A673 (cell line): ENCODE data around the gene CDC42BPB.

Source experiments
- EZH2 ChIP-seq: fragments of 200-600 bp; sonication (generic); IDR thresholded peaks from 2 replicates; pipeline ENCODE4 v1.6.1; 2017; ENCODE audit warnings: borderline replicate concordance, low read depth, mild to moderate bottlenecking, mixed read lengths, antibody characterized with exemption, low read length; ENCODE audit not compliant: poor library complexity, severe bottlenecking
- TF ChIP-seq, protein P1 (sequence below): fragments of 300-800, 200-600 bp; sonication (generic); conservative IDR thresholded peaks from 2 replicates; pipeline ENCODE4 v1.5.1; 2017; ENCODE audit warnings: low read depth, mild to moderate bottlenecking, antibody characterized with exemption, low read length, moderate library complexity, mixed read lengths

DNA sequence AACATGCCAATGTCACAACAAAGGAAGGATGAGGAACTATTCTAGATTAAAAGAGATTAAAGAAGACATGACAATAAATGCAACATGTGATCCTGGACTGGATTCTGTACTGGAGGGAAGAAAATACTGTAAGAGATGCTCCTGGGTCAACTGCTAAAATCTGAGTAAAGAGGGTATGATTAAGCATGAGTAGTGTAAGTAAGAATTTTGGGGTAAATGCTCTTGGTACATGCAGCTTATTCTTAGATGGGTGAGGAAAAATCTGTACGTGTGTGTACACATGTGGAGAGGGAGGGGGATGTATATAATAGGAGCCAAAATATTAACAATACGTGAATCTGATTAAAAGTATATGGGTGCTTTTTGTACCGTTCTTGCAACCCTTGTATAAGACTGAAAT is 66.0 kb downstream of the CDC42BPB start:
- TF ChIP-seq, protein P1, sequence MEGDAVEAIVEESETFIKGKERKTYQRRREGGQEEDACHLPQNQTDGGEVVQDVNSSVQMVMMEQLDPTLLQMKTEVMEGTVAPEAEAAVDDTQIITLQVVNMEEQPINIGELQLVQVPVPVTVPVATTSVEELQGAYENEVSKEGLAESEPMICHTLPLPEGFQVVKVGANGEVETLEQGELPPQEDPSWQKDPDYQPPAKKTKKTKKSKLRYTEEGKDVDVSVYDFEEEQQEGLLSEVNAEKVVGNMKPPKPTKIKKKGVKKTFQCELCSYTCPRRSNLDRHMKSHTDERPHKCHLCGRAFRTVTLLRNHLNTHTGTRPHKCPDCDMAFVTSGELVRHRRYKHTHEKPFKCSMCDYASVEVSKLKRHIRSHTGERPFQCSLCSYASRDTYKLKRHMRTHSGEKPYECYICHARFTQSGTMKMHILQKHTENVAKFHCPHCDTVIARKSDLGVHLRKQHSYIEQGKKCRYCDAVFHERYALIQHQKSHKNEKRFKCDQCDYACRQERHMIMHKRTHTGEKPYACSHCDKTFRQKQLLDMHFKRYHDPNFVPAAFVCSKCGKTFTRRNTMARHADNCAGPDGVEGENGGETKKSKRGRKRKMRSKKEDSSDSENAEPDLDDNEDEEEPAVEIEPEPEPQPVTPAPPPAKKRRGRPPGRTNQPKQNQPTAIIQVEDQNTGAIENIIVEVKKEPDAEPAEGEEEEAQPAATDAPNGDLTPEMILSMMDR: no peak
- TF ChIP-seq EZH2: no peak
